NCI-H2196 treated with DMSO at 0.1 percent for 48 hours (cell line): ENCODE results near the gene ZNF226.
"Not testable (repeated sequence)": the region's sequence is repeated elsewhere in the genome, so short reads cannot be mapped to it uniquely, and the experiment has no call there.

Source experiments
- DNase-seq: peaks from one replicate; lab custom pipeline; 2025; ENCODE audit not compliant: unreplicated experiment; lab: John Stamatoyannopoulos, UW

The ZNF226 gene

DNA sequence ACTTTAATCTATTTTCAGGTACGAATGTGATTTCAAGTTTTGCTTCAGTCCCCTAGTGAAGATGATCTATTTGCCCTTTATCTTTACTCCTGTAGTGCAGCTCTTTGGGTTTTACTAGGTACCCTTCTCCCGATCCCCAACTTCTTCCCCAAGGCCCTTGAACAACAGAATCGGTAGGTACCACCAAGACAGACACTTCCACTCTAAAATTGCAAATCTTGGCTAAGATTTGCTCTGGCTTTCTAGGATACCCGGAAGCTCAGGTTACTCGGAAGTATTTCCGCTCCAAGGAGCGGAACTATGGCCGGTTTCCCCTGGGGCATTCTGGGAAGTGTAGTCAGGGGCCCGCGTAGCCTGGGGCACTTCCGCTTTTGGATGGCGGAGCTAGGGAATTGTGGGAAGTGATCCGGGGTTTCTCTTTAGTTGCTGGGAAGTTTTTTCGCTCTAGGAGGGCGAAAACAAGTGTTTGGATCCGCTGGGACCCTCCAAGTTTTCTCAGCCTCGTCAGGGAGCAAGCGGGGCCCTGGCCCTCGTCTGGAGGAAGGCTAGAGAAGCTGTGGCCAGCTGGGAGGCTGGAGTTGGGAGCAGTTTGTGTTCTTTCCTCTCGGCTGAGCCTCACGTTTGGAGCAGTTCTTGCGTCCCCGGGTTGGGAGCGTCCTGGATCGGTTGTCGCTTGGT, 42.4 kb downstream of the ZNF226 start:
- peak; percentile 44 for DNase-seq

DNA sequence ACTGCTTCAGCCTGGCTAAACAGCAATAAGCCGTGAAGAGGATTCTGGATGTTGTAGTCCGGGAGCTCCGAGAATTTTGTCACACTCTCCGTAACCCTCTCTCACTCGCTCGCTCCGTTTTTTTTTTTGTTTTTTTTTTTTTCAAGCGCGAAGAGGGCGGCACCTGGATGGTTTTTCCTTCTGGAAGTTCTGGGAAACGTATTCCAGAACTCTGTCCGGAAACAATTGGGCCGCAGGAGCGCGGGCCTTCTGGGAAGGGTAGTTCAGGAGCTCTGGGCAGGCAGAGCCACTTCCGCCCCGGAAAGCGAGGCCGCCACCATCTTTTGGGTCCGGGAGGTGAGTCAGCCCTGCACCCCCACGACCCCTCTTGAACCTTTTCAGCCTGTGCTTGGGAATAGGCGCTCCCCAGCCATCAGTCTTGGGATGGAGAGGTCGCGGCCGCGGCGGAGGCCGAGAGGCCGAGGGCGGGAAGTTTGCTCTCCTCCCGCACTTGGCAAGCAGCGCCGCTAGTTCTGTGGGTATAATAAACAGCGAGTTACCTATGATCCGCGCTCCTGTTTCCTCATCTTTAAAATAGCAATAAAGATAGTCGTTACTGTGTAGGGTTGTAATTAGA, 47.5 kb downstream of the ZNF226 start, which contains the start of gene ZNF227:
ZNF227 (plus strand) TSS at position 283 of the 616 bp plus-strand sequence. CDS start 5,261 bp downstream, outside the sequence.
- DNase-seq: peak; percentile 87

DNA sequence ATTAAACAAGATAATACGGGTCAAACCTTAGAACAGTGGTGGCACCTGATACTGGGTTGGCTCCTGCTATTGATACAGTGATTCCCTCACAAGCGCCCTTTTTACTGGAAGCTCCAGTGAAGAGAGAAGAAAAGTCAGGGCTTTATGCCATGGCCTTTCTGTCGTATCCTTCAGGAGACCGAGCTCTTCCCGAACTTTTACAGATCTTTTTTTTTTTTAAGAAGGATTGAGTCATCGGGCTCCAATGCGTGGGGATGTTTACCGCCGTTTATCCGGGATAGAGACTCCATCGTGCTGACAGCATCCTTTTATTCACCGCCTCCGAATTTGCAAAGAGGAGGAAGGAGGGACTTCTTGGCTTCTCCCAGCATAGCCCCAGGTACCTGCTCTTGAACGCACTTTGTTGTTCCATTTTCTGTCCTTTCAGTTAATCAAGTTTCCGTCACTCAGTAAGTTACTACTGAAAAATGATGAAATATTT, 48.0 kb downstream of the ZNF226 start:
- no peak for DNase-seq

DNA sequence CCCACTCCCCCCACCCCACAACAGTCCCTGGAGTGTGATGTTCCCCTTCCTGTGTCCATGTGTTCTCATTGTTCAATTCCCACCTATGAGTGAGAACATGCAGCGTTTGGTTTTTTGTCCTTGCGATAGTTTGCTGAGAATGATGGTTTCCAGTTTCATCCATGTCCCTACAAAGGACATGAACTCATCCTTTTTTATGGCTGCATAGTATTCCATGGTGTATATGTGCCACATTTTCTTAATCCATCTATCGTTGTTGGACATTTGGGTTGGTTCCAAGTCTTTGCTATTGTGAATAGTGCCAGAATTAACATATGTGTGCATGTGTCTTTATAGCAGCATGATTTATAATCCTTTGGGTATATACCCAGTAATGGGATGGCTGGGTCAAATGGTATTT, 55.0 kb downstream of the ZNF226 start:
- DNase-seq: not testable (repeated sequence)

DNA sequence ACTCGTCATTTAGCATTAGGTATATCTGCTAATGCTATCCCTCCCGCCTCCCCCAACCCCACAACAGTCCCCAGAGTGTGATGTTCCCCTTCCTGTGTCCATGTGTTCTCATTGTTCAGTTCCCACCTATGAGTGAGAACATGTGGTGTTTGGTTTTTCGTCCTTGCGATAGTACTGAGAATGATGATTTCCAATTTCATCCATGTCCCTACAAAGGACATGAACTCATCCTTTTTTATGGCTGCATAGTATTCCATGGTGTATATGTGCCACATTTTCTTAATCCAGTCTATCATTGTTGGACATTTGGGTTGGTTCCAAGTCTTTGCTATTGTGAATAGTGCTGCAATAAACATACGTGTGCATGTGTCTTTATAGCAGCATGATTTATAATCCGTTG, 55.9 kb downstream of the ZNF226 start:
- not testable (repeated sequence) for DNase-seq

DNA sequence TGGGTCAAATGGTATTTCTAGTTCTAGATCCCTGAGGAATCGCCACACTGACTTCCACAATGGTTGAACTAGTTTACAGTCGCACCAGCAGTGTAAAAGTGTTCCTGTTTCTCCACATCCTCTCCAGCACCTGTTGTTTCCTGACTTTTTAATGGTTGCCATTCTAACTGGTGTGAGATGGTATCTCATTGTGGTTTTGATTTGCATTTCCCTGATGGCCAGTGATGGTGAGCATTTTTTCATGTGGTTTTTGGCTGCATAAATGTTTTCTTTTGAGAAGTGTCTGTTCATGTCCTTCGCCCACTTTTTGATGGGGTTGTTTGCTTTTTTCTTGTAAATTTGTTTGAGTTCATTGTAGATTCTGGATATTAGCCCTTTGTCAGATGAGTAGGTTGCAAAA, 56.4 kb downstream of the ZNF226 start:
- not testable (repeated sequence) for DNase-seq
